ENCODE results near the gene GSTA4.

- TF ChIP-seq SP1 (IDR thresholded peaks at IDR 0.05; ENCODE audit: low read depth, low read length) (no peak), HDAC6 (IDR thresholded peaks at IDR 0.05; ENCODE audit: low read depth, low read length) (no peak), SIN3A (conservative IDR thresholded peaks at IDR 0.05 in 1 of 2, IDR thresholded peaks at IDR 0.05 in 1 of 2; ENCODE audit: low read depth in 1 of 2, low read length in 2 of 2) (no peak), ZNF274 (IDR thresholded peaks at IDR 0.05; ENCODE audit: borderline replicate concordance, extremely low read depth, low read length) (no peak), POLR2A (IDR thresholded peaks at IDR 0.05; ENCODE audit: control extremely low read depth in 1 of 2, low read depth in 2 of 2, low read length in 2 of 2) (no peak)
- TF ChIP-seq, protein P1, sequence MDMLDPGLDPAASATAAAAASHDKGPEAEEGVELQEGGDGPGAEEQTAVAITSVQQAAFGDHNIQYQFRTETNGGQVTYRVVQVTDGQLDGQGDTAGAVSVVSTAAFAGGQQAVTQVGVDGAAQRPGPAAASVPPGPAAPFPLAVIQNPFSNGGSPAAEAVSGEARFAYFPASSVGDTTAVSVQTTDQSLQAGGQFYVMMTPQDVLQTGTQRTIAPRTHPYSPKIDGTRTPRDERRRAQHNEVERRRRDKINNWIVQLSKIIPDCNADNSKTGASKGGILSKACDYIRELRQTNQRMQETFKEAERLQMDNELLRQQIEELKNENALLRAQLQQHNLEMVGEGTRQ (IDR thresholded peaks at IDR 0.05; ENCODE audit: low read length) = no peak
- TF ChIP-seq, protein P2, sequence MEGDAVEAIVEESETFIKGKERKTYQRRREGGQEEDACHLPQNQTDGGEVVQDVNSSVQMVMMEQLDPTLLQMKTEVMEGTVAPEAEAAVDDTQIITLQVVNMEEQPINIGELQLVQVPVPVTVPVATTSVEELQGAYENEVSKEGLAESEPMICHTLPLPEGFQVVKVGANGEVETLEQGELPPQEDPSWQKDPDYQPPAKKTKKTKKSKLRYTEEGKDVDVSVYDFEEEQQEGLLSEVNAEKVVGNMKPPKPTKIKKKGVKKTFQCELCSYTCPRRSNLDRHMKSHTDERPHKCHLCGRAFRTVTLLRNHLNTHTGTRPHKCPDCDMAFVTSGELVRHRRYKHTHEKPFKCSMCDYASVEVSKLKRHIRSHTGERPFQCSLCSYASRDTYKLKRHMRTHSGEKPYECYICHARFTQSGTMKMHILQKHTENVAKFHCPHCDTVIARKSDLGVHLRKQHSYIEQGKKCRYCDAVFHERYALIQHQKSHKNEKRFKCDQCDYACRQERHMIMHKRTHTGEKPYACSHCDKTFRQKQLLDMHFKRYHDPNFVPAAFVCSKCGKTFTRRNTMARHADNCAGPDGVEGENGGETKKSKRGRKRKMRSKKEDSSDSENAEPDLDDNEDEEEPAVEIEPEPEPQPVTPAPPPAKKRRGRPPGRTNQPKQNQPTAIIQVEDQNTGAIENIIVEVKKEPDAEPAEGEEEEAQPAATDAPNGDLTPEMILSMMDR (IDR thresholded peaks at IDR 0.05; ENCODE audit: control extremely low read depth in 1 of 3, insufficient read depth in 1 of 3, low read depth in 1 of 3, low read length in 3 of 3) = no peak
Measured at GRCh38 chr6:53043581-53043980, 48.5 kb upstream of the GSTA4 start.

Data from H1 (cell line).